ENCODE data around the gene CRISPLD2.
"Not testable (repeated sequence)": the region's sequence is repeated elsewhere in the genome, so short reads cannot be mapped to it uniquely, and the experiment has no call there.

Gene CRISPLD2

GRCh38 chr16:84868829-84869472 lies 49.2 kb downstream of the CRISPLD2 start:
- POLR2A ChIA-PET, result no interaction called here
- CTCF ChIA-PET, result no interaction called here
- DNase-seq (ENCODE audit: extremely low spot score), result no peak
- TF ChIP-seq CTCF (IDR thresholded peaks at IDR 0.05; ENCODE audit: control extremely low read depth, extremely low read depth, low read depth, missing control alignments), result no peak

- no peak for DNase-seq (ENCODE audit: extremely low spot score)
- ChIA-PET POLR2A (no interaction called here), CTCF (no interaction called here)
- no peak for TF ChIP-seq CTCF (IDR thresholded peaks at IDR 0.05; ENCODE audit: control extremely low read depth, extremely low read depth, low read depth, missing control alignments)
Observed at GRCh38 chr16:84869473-84869845, 49.7 kb downstream of the CRISPLD2 start.

GRCh38 chr16:84872971-84873370 lies 53.2 kb downstream of the CRISPLD2 start:
- DNase-seq (ENCODE audit: extremely low spot score); CTCF ChIA-PET; POLR2A ChIA-PET: not testable (repeated sequence)

GRCh38 chr16:84874004-84874435 lies 54.2 kb downstream of the CRISPLD2 start:
- POLR2A ChIA-PET, result no interaction called here
- no peak for DNase-seq (ENCODE audit: extremely low spot score)
- CTCF ChIA-PET, result interaction anchor here (1.5 kb wide), 1 partner anchor 13 kb away, joined by 4 read pairs; no protein-coding TSS in a partner anchor
- no peak for TF ChIP-seq CTCF (IDR thresholded peaks at IDR 0.05; ENCODE audit: control extremely low read depth, extremely low read depth, low read depth, missing control alignments)

- DNase-seq (ENCODE audit: extremely low spot score), result no peak
- ChIA-PET CTCF (interaction anchor here (1.5 kb wide), 1 partner anchor 14 kb away, joined by 4 read pairs; no protein-coding TSS in a partner anchor), POLR2A (no interaction called here)
- no peak for TF ChIP-seq CTCF (IDR thresholded peaks at IDR 0.05; ENCODE audit: control extremely low read depth, extremely low read depth, low read depth, missing control alignments)
Observed at GRCh38 chr16:84874553-84874952, 54.8 kb downstream of the CRISPLD2 start.

- POLR2A ChIA-PET, result no interaction called here
- DNase-seq (ENCODE audit: extremely low spot score), result no peak
- CTCF ChIA-PET, result interaction anchor here (1.5 kb wide), 1 partner anchor 14 kb away, joined by 4 read pairs; no protein-coding TSS in a partner anchor
- no peak for TF ChIP-seq CTCF (IDR thresholded peaks at IDR 0.05; ENCODE audit: control extremely low read depth, extremely low read depth, low read depth, missing control alignments)
Observed at GRCh38 chr16:84874983-84875382, 55.2 kb downstream of the CRISPLD2 start.

GRCh38 chr16:84875846-84876245 lies 56.1 kb downstream of the CRISPLD2 start:
- DNase-seq (ENCODE audit: extremely low spot score), result no peak
- CTCF ChIA-PET, result interaction anchor here (1.0 to 1.5 kb wide), 2 partner anchors 10 to 95 kb away, joined by 3 to 4 read pairs; no protein-coding TSS in a partner anchor
- TF ChIP-seq CTCF (IDR thresholded peaks at IDR 0.05; ENCODE audit: control extremely low read depth, extremely low read depth, low read depth, missing control alignments), result no peak
- POLR2A ChIA-PET, result no interaction called here

Data from GM10248 (cell line).